Neural progenitor cell (in vitro differentiated cells): ENCODE results near the gene CARMIL1. TPM values are rescaled to one million over a fixed set of nuclear protein-coding genes. Genes with fewer than 3 reads are reported as not detected.

ENCODE experiments used
- DNase-seq: peaks from one replicate; pipeline ENCODE4 v3.0.0-alpha.2; 2016; ENCODE audit warnings: low spot score
- H2AFZ ChIP-seq: fragments of 200-600 bp; sonication (generic); replicated peaks from 2 replicates; pipeline ENCODE4 v1.6.1; 2016; ENCODE audit warnings: antibody characterized with exemption
- H3F3A ChIP-seq: fragments of 200-600 bp; sonication (generic); 2 replicates; pipeline ENCODE4 v1.6.1; 2016; ENCODE audit warnings: antibody characterized with exemption, low read depth
- H3K27ac ChIP-seq: fragments of 200-600 bp; sonication (generic); 2 replicates; pipeline ENCODE4 v1.5.1; 2016; ENCODE audit warnings: mild to moderate bottlenecking
- H3K27me3 ChIP-seq: fragments of 200-600 bp; sonication (generic); 2 replicates; pipeline ENCODE4 v1.6.1; 2016; ENCODE audit warnings: mild to moderate bottlenecking, moderate library complexity
- H3K36me3 ChIP-seq: fragments of 200-600 bp; sonication (generic); 2 replicates; pipeline ENCODE4 v1.5.1; 2016
- H3K4me1 ChIP-seq: fragments of 200-600 bp; sonication (generic); 2 replicates; pipeline ENCODE4 v1.6.1; 2016; ENCODE audit warnings: mixed run types
- H3K4me2 ChIP-seq: fragments of 200-600 bp; sonication (generic); 2 replicates; pipeline ENCODE4 v1.6.1; 2016
- H3K4me3 ChIP-seq: fragments of 200-600 bp; sonication (generic); 2 replicates; pipeline ENCODE4 v1.5.1; 2016
- H3K79me2 ChIP-seq: fragments of 200-600 bp; sonication (generic); 2 replicates; pipeline ENCODE4 v1.6.1; 2016; ENCODE audit warnings: low read depth
- H3K9ac ChIP-seq: fragments of 200-600 bp; sonication (generic); 2 replicates; pipeline ENCODE4 v1.6.1; 2016
- H3K9me3 ChIP-seq: fragments of 200-600 bp; sonication (generic); 2 replicates; pipeline ENCODE4 v1.5.1; 2016; ENCODE audit warnings: low read depth
- H4K20me1 ChIP-seq: fragments of 200-600 bp; sonication (generic); 2 replicates; pipeline ENCODE4 v1.6.1; 2016; ENCODE audit warnings: low read depth
- H3K27ac Mint-ChIP-seq: 3 replicates; pipeline ENCODE4 v1.8.0; 2021; ENCODE audit warnings: mixed read lengths
- H3K27me3 Mint-ChIP-seq: 2 replicates; pipeline ENCODE4 v1.8.0; 2022; ENCODE audit warnings: low read depth, mild to moderate bottlenecking, inconsistent platforms, moderate library complexity, mixed read lengths; ENCODE audit not compliant: insufficient read depth
- H3K36me3 Mint-ChIP-seq: 3 replicates; pipeline ENCODE4 v1.8.0; 2021; ENCODE audit warnings: mixed read lengths
- H3K4me1 Mint-ChIP-seq: 3 replicates; pipeline ENCODE4 v1.8.0; 2021; ENCODE audit warnings: mixed read lengths
- H3K4me3 Mint-ChIP-seq: 3 replicates; pipeline ENCODE4 v1.8.0; 2021; ENCODE audit warnings: mild to moderate bottlenecking, moderate library complexity, mixed read lengths
- H3K9me3 Mint-ChIP-seq: 3 replicates; pipeline ENCODE4 v1.8.0; 2020; ENCODE audit warnings: mixed read lengths
- CTCF ChIP-seq: fragments of 200-600 bp; sonication (generic); IDR thresholded peaks from 2 replicates; pipeline ENCODE4 v1.5.1; 2017; ENCODE audit warnings: antibody characterized with exemption, mild to moderate bottlenecking
- EZH2 ChIP-seq: fragments of 200-600 bp; sonication (generic); IDR thresholded peaks from 2 replicates; pipeline ENCODE4 v1.6.1; 2017; ENCODE audit warnings: antibody characterized with exemption, mild to moderate bottlenecking, moderate library complexity
- EZH2phosphoT487 ChIP-seq: fragments of 200-600 bp; sonication (generic); IDR thresholded peaks from 2 replicates; pipeline ENCODE4 v1.6.1; 2017; ENCODE audit warnings: antibody characterized with exemption
- small RNA-seq: library from RNA; depleted of rRNA; stranded (forward); fragments of <200 nt; gene quantifications from one replicate; pipeline ENCODE3, GENCODE V24; 2015
- total RNA-seq: library from RNA; depleted of rRNA; stranded (reverse); fragments of >200 nt; gene quantifications from 2 replicates; pipeline ENCODE4 v1.2.3, GENCODE V29; 2015; ENCODE audit warnings: low replicate concordance

CARMIL1 gene
- total RNA-seq, 1 donor from 2014 or later: 13.3 TPM

GRCh38 chr6:25665455-25665854 lies 386.3 kb downstream of the CARMIL1 start:
- H4K20me1 ChIP-seq: no peaks in the 10 kb centered on the region
- no peaks in the 10 kb centered on the region for H3K36me3 ChIP-seq
- DNase-seq: no peak
- no peaks in the 10 kb centered on the region for H3K4me1 ChIP-seq
- H3K36me3 Mint-ChIP-seq: no peaks in the 10 kb centered on the region
- no peak overlapping the region for H3K27ac ChIP-seq
- H3K79me2 ChIP-seq: no peaks in the 10 kb centered on the region
- no peak overlapping the region for H3K27ac Mint-ChIP-seq
- peaks cover 4% of the 10 kb centered on the region for H3K4me1 Mint-ChIP-seq
- H3F3A ChIP-seq: no peaks in the 10 kb centered on the region
- H3K9me3 ChIP-seq: no peaks in the 10 kb centered on the region
- no peaks in the 10 kb centered on the region for H3K9me3 Mint-ChIP-seq
- no peak for TF ChIP-seq CTCF
- no peak overlapping the region for H3K4me3 ChIP-seq
- no peaks in the 10 kb centered on the region for H3K27me3 Mint-ChIP-seq
- no peak overlapping the region for H3K4me3 Mint-ChIP-seq
- H3K9ac ChIP-seq: no peak overlapping the region
- H3K27me3 ChIP-seq: no peaks in the 10 kb centered on the region
- H3K4me2 ChIP-seq: no peak overlapping the region
- no peak overlapping the region for H2AFZ ChIP-seq

GRCh38 chr6:25669413-25669812 lies 390.2 kb downstream of the CARMIL1 start:
- no peaks in the 10 kb centered on the region for H3F3A ChIP-seq
- H3K9me3 ChIP-seq: no peaks in the 10 kb centered on the region
- no peak overlapping the region for H3K4me3 ChIP-seq
- no peaks in the 10 kb centered on the region for H3K36me3 ChIP-seq
- Mint-ChIP-seq H3K27ac (no peak overlapping the region), H3K36me3 (no peaks in the 10 kb centered on the region), H3K9me3 (no peaks in the 10 kb centered on the region), H3K27me3 (no peaks in the 10 kb centered on the region), H3K4me1 (peaks cover 17% of the 10 kb centered on the region), H3K4me3 (no peak overlapping the region)
- H2AFZ ChIP-seq: no peak overlapping the region
- no peaks in the 10 kb centered on the region for H3K79me2 ChIP-seq
- H3K9ac ChIP-seq: no peak overlapping the region
- H3K4me1 ChIP-seq: no peaks in the 10 kb centered on the region
- H3K4me2 ChIP-seq: no peak overlapping the region
- DNase-seq: no peak
- no peak overlapping the region for H3K27ac ChIP-seq
- H3K27me3 ChIP-seq: no peaks in the 10 kb centered on the region
- no peak for TF ChIP-seq CTCF
- no peak for TF ChIP-seq EZH2phosphoT487
- no peak for TF ChIP-seq EZH2
- H4K20me1 ChIP-seq: no peaks in the 10 kb centered on the region

Small RNA genes lying within 50 kb of the gene (small RNA-seq; reads per million reads assigned to genes)
- gene RF00019 (not detected), gene RNU6-987P (not detected)
